H54 (cell line): Measurements from ENCODE around the gene ATXN7L1.
"Not testable (repeated sequence)": the region's sequence is repeated elsewhere in the genome, so short reads cannot be mapped to it uniquely, and the experiment has no call there.

Experiments used
- DNase-seq: peaks from one replicate; pipeline ENCODE4 v3.0.0; 2011; ENCODE audit warnings: low spot score, mixed read lengths; ENCODE audit not compliant: insufficient read length
- FAIRE-seq: peaks from 3 replicates; lab custom pipeline; 2011; peaks lifted over from hg19 to GRCh38; lab: Jason Lieb, UNC
- POLR2A ChIP-seq: IDR thresholded peaks from 2 replicates; pipeline ENCODE4 v1.6.1; 2011; ENCODE audit warnings: low read depth, mild to moderate bottlenecking, low read length

Gene ATXN7L1

GRCh38 chr7:105905209-105905909 lies 29.0 kb upstream of the ATXN7L1 start:
- no peak for TF ChIP-seq POLR2A
- no peak for DNase-seq
- FAIRE-seq = no peak

- TF ChIP-seq POLR2A = no peak
- DNase-seq = no peak
- FAIRE-seq = no peak
Observed at GRCh38 chr7:105904064-105904463, 27.7 kb upstream of the ATXN7L1 start.

- FAIRE-seq (no peak), DNase-seq (no peak)
- TF ChIP-seq POLR2A = no peak
Observed at GRCh38 chr7:105902325-105902911, 26.0 kb upstream of the ATXN7L1 start.

GRCh38 chr7:105897999-105898398 lies 21.6 kb upstream of the ATXN7L1 start:
- DNase-seq (no peak), FAIRE-seq (no peak)
- no peak for TF ChIP-seq POLR2A

GRCh38 chr7:105896407-105896911 lies 20.1 kb upstream of the ATXN7L1 start:
- no peak for TF ChIP-seq POLR2A
- DNase-seq = no peak
- no peak for FAIRE-seq

- DNase-seq (no peak), FAIRE-seq (no peak)
- no peak for TF ChIP-seq POLR2A
Observed at GRCh38 chr7:105894131-105894530, 17.7 kb upstream of the ATXN7L1 start.

GRCh38 chr7:105892387-105892786 lies 16.0 kb upstream of the ATXN7L1 start:
- DNase-seq = no peak
- no peak for FAIRE-seq
- TF ChIP-seq POLR2A = no peak

GRCh38 chr7:105890290-105890997 lies 14.0 kb upstream of the ATXN7L1 start:
- no peak for DNase-seq
- no peak for TF ChIP-seq POLR2A
- FAIRE-seq = no peak

GRCh38 chr7:105887569-105888189 lies 11.3 kb upstream of the ATXN7L1 start:
- no peak for FAIRE-seq
- DNase-seq = no peak
- no peak for TF ChIP-seq POLR2A

GRCh38 chr7:105886776-105887175 lies 10.4 kb upstream of the ATXN7L1 start:
- DNase-seq (no peak), FAIRE-seq (no peak)
- TF ChIP-seq POLR2A = no peak

GRCh38 chr7:105885387-105886111 lies 9.2 kb upstream of the ATXN7L1 start:
- FAIRE-seq (no peak), DNase-seq (no peak)
- no peak for TF ChIP-seq POLR2A

- DNase-seq, FAIRE-seq: not testable (repeated sequence)
Observed at GRCh38 chr7:105883179-105883578, 6.8 kb upstream of the ATXN7L1 start.

GRCh38 chr7:105881439-105881838 lies 5.0 kb upstream of the ATXN7L1 start:
- TF ChIP-seq POLR2A = no peak
- FAIRE-seq (no peak), DNase-seq (no peak)
